Measurements from ENCODE around the gene RPAP3. TPM values are rescaled to one million over a fixed set of nuclear protein-coding genes. Genes with fewer than 3 reads are reported as not detected.

RPAP3 gene
- total and polyA plus RNA-seq, 5 donors from 2014 or later: 31.5 to 40.2 (median 33.0) TPM

Other genes with a start within 250 kb of the RPAP3 start
- gene ENDOU, start 19.5 kb upstream of the RPAP3 start, total RNA-seq: not detected
- gene ENDOU, start 19.5 kb upstream of the RPAP3 start, polyA plus RNA-seq: under 1 TPM in 1 of 4 donors, not detected in 3; 0.45 TPM
- gene RAPGEF3, start 52.9 kb upstream of the RPAP3 start, total RNA-seq: 0.79 TPM
- under 1 TPM in 2 of 4 donors, not detected in 2; 0.10 to 0.14 TPM for gene RAPGEF3, start 52.9 kb upstream of the RPAP3 start, polyA plus RNA-seq
- gene SLC48A1, start 67.2 kb upstream of the RPAP3 start, total RNA-seq: 4.9 TPM
- 10 to 100 TPM in 1 of 4 donors, 1 to 10 TPM in 3; 7.3 to 12.7 (median 8.7) TPM for gene SLC48A1, start 67.2 kb upstream of the RPAP3 start, polyA plus RNA-seq
- 163 TPM for gene HDAC7, start 113.9 kb upstream of the RPAP3 start, total RNA-seq
- gene HDAC7, start 113.9 kb upstream of the RPAP3 start, polyA plus RNA-seq: 10 to 100 TPM; 14.0 to 15.4 (median 15.3) TPM
- gene VDR, start 199.0 kb upstream of the RPAP3 start, total RNA-seq: 2.9 TPM
- 1 to 10 TPM; 1.6 to 4.5 (median 2.5) TPM for gene VDR, start 199.0 kb upstream of the RPAP3 start, polyA plus RNA-seq